Hematopoietic multipotent progenitor cell treated with erythropoietin and hydrocortisone succinate and interleukin-3 and kit ligand, for 6 days (in vitro differentiated cells): ENCODE measurements around the gene PPRC1.
"Not testable (repeated sequence)": the region's sequence is repeated elsewhere in the genome, so short reads cannot be mapped to it uniquely, and the experiment has no call there.

ENCODE experiments used
- DNase-seq: peaks from one replicate; pipeline ENCODE4 v3.0.0-alpha.2; 2015

Gene PPRC1

DNA sequence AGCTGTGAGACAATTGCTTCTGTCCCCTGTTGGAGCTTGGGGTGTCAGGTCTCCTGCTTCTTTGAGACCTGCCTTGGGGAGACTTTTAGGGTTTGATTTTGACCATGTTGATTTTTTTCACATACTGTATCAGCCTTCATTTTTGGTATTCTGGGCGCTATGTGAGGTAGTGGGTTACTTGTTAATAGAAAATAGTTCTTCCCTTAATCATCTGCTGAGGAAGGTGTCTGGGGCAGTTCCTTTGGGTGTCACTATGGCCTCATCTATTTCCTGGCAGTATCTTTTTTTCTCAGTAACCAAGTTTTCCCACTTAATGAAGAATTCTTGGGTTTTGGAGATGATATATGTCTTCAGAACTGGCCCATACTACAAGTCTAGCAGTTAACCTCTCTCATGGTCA, 14.7 kb downstream of the PPRC1 start:
- DNase-seq = no peak

DNA sequence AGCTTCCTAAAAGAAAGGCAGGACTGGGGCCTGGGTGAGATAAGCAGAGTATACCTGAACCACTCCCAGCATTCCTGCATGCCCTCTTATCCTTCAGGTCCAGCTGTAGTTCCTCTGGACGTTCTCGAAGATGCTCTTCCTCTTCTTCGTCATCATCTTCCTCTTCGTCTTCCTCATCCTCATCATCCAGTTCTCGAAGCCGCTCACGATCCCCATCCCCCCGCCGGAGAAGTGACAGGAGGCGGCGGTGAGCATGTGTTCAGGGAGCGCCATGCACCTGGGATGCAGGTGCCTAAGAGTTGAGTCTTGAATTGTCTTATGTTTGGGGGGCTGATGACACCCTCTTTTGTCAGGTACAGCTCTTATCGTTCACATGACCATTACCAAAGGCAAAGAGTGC, 15.4 kb downstream of the PPRC1 start:
- no peak for DNase-seq

DNA sequence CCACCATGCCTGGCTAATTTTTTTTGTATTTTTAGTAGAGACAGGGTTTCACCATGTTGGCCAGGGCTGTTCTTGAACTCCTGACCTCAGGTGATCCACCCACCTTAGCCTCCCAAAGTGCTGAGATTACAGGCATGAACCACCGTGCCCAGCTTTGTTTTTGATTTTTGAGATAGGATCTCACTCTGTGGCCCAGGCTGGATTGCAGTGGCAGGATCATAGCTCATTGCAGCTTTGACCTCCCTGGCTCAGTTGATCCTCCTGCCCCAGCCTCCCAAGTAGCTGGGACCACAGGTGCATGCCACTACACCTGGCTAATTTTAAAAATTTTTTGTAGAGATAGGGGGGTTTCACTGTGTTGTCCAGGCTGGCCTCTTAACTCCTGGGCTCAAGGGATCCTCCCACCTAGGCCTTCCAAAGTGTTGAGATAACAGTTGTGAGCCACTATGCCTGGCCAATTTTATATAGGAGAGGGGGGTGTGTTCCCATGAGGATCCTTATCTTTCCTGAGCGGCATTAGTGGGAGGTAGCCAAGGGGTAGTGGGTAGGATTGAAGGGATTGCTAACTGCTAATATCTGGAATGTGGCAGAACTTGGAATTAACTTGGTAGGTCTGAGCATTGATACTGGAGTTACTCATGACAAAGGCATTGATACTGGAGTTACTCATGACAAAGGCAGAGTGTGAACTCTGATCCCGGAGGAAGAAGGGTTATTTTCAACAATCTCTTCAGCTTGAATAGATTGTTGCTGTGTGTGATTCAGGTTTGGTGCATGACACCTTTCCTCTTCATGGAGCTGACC, 18.3 kb downstream of the PPRC1 start:
- DNase-seq = peak; percentile 29

DNA sequence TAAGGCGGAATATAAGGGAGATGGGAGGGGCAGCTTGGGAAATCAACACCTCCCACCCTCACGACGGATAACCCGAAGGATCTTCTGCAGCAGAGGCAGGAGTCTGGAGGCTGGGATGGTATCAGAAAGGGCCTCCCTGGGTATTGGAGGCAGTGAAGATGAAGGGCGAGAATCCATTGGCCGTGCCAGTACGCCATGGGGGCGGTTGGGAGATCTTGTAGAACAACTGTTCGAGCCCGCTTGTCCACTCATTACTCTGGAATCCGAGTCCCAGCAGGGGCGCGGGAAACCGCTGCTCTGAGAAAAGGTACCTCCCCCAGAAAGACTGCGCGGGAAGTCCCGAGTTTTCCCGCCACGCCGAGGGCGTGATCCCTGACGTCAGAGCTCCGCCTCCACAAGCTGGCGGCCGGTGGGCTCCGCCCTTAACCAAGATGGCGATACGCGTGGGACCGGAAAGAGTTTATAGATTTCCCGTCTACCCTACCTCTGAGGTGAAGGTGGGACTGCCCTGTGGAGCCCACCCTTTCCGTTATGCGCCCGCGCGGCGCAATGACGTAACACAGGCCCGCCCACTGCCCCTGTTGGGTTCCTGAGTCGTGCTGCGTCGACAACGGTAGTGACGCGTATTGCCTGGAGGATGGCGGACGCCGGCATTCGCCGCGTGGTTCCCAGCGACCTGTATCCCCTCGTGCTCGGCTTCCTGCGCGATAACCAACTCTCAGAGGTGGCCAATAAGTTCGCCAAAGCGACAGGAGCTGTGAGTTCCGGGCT, 19.1 kb downstream of the PPRC1 start, which contains the start of gene NOLC1:
Gene NOLC1 (plus strand): TSS at position 616 of the 771 bp plus-strand sequence. CDS start 22 bp downstream, at position 638.
- peak; percentile 99 for DNase-seq

DNA sequence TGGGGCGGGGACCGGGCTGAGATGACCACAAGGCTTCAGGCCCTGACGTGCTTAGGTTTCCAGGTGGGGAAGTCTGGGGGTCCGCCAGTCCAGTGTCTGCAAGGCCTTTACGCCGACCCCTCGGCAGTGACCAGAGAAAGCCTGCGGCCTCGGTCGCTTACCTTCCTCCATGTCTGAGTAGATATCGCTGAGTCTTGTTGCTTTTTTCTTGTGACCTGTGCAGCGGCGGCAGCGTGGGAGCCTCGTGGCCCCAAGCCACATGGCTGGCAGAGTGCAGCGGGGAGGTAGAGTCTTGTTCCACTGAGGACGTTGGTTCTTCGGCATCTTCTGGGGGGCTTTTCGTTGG, 19.7 kb downstream of the PPRC1 start:
- DNase-seq = peak; percentile 62

DNA sequence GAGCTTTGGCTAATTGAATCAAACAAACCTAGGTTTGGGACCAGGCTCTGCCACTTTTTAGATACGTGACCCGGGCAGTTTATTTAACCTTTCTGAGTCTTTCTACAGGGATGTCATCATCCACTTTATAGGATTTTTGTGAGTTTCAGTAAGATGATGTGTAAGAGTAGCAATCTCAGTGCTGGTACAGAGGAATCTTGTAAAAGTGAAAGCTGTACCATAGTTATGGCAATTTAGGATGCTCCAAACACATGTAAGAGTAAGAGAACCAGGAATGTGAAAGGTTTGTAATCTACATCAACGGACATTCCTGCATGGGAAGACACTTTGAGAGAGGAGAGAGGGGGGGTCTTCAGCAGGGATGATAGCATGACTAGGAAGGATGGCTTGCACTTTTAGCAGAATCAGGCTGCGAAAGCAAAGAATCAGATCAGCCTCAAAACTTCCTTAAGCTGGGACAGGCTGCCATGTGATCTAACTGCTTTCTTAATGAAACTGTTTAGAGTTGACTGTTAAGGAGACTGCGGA, 20.3 kb downstream of the PPRC1 start:
- peak; percentile 13 for DNase-seq

DNA sequence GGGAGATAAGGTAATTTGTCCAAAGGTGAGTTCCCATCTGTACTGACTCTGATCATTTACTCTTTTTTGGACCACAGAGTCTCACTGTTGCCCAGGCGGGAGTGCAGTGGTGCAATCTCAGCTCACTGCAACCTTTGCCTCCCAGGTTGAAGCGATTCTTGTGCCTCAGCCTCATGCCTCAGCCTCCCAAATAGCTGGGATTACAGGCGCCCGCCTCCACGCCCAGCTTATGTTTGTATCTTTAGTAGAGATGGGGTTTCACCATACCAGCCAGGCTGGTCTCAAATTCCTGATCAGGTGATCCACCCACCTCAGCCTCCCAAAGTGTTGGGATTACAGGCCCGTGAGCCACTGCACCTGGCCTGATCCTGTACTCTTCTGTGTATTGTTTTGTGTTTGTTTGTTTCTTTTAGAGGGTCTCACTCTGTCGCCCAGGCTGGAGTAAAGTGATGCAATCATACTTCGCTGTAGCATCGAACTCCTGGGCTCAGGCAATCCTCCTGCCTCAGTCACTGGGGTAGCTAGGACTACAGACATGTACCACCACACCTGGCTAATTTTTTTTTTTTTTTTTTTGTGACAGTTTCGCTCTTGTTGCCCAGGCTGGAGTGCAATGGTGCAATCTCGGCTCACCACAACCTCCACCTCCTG, 21.8 kb downstream of the PPRC1 start:
- no peak for DNase-seq

DNA sequence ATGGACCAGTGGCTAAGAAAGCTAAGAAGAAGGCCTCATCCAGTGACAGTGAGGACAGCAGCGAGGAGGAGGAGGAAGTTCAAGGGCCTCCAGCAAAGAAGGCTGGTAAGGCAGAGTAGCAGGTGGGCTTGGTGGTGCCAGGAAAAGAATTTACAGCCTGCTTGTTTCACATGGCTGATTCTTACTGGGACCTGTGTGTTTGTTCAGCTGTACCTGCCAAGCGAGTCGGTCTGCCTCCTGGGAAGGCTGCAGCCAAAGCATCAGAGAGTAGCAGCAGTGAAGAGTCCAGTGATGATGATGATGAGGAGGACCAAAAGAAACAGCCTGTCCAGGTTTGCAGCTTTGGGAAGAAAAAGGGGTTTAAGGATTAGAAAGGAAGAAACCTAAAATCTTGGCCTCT, 24.4 kb downstream of the PPRC1 start:
- DNase-seq = no peak

DNA sequence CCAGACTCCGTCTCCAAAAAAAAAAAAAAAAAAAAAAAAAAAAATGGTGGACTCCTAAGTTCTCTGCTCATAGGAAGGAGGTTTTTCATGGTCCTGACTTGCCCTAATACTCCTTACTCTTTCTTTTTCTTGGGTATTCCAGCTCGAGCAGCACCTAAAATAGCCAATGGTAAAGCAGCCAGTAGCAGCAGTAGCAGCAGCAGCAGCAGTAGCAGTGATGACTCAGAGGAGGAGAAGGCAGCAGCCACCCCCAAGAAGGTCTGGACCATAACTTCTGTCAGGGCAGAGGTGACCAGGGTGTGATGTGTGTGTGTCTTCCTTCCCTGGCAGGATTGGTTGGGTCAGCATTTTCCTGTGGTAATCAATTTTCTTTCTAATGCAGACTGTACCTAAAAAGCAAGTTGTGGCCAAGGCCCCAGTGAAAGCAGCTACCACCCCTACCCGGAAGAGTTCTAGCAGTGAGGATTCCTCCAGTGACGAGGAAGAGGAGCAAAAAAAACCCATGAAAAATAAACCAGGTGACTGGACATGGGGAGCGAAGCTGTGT, 26.3 kb downstream of the PPRC1 start:
- no peak for DNase-seq

DNA sequence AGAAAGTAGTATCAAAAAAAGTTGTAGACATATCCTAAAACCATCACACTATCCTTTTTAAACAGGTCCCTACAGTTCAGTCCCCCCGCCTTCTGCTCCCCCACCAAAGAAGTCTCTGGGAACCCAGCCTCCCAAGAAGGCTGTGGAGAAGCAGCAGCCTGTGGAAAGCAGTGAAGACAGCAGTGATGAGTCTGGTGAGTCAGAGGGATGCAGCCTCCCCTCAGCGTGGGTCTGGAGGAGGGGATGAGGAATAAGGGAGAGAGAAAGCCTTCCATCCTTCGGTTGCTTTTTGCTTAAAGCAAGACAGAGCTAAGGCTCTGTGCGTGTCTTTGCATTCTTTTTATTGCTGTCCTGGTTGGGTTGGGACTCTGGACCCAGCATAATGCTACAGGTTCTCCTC, 27.0 kb downstream of the PPRC1 start:
- no peak for DNase-seq

DNA sequence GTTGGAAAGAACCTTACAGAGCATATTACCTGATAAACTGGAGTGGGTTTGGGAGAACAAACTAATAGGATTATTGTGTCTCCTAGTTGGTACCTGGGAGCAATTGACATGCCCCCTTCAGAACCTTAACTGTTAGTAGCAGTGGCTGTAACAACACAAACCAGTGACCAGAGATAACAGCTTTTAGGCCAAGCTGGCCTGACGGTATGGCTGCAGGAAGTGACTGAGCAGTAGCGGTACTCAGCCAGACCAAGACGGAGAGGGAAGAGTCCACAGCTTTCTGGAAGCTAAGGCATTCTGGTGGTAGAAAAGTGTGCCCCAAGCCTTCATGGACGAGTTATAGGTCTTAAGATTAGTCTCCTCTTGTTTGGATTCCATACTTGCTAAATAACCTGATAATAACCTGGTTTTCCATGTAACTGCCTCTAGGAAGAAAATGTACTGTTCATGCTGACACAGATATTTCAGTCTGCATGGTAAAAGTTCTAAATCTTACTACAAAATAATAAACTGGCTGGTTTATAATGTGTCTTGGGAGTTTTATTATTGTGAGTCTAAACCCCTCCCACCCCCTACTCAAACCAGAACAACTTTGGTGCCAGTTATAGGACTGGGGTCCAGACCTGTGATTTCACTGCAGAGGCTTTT, 30.6 kb downstream of the PPRC1 start:
- DNase-seq = peak; percentile 18

DNA sequence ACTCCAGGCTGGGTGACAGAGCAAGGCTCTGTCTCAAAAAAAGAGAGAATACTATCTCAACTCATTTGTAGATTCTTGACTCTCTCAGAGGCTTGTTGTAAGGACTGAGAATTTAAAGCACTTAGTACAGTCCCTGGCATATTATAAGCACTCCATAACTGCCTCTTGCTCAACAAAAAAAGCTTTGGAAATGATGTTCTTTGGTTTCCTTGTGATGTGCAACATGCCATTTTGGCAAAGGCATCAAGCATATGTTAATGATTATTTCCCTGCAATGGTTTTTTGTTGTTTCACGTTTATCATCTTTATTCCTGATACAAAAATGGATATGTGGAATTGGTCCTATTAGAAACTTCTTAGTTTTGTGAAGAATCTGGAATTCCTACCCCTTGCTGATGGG, 35.0 kb downstream of the PPRC1 start:
- no peak for DNase-seq

DNA sequence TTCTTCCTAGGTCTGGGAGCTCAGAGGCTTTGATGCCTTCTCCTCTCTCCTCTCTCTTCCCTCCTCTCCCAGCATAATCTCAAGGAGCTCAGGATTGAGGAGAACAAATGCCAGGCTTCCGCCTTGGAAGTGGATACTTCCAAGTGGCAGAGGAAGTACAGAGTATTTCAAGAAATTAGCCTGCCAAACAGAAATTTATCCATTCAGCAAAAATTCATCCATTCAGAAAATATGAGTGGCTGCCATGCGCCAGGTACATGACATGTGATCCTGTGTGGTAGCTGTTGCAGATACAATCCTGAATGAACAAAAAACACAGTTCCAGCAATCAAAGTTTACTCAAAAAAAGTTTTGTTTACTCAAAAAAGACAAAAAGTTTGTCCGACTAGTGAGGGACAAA, 37.8 kb downstream of the PPRC1 start:
- DNase-seq = no peak

DNA sequence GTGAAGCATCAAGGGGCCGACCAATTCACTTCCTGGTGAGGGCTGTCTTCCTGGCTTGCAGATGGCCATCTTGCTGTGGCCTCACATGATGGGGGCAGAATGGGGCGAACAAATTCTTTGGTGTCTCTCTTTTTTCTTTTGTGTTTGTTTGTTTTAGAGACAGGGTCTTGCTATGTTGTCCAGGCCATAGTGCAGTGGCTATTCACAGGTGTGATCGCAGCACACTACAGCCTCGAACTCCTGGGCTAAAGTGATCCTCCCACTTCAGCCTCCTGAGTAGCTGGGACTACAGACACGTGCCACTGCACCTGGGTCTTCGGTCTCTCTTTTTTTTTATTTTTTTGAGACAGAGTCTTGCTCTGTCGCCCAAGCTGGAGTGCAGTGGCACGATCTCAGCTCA, 39.4 kb downstream of the PPRC1 start:
- no peak for DNase-seq

DNA sequence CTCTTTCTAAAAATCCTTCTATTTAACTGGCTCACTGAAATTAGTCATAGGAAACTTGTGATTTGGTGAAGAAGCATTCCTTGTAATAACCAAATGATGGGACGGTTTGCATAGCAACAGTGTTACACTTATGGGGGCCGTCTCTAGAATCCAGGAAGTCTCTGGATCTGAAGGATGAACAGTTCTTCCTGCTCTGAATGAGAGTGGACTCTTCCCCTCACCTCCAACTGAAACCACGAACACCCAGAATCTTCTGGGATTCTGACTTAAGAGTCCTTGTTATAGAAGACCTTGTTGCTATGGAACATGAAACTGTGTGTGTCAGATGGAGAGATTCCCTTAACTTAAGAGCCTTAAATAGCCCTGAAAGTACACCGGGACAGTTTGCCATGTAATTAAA, 42.6 kb downstream of the PPRC1 start:
- DNase-seq = no peak

DNA sequence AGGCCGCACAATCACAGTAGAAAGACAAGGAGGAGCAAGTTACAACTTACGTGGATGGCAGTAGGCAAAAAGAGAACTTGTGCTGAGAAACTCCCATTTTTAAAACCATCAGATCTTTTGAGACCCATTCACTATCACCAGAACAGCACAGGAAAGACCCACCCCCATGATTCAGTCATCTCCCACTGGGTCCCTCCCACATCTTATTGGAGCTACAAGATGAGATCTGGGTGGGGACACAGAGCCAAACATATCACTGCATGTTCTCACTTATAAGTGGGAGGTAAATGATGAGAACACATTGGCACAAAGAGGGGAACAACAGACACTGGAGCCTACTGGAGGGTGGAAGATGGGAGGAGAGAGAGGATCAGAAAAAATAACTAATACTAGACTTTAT, 51.8 kb downstream of the PPRC1 start:
- DNase-seq = no peak

DNA sequence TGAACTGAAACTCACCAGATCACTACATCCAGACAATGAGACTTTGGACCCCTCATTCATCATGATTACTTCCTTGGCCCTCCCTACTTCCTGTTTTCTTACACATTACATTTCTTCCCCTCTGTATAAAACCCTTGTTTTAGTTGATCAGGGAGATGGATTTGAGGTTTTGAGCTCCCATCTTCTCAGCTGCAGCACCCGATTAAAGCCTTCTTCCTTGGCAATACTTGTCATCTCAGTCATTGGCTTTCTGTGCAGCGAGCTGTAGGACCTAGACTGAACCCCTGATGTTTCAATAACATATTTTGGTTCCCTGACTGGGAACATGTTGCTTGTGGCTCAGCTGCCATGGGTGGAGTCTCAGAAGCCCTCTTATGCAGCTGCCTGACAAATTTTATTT, 52.4 kb downstream of the PPRC1 start:
- DNase-seq = no peak

DNA sequence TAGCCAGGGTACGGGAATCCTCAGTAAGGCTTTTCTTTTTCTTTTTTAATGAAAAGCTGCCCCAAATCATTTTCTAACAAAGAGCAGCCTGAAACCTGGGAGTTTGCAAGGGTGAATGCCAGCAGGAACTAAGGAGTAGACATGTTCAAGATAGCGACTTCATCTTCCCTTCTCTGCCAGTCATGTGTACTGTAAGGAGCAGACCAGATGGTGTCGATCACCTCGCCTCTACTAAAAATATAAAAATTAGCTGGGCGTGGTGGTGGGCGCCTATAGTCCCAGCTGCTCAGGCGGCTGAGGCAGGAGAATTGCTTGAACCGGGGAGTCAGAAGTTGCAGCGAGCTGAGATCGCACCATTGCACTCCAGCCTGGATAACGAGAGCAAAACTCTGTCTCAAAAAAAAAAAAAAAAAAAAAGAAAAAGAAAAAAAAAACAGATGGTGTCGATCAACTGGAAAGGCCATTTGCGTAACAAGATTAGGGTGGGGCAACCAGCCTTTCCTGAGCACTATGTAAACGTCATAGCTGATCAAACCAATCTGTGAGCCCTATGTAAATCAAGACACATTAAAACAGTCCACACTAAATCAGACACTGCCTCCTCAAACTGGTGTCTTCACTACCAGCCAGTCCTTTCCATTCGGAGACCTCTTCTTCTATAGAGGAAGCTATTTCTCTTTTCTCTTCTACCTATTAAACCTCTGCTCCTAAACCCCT, 53.1 kb downstream of the PPRC1 start:
- DNase-seq = no peak

DNA sequence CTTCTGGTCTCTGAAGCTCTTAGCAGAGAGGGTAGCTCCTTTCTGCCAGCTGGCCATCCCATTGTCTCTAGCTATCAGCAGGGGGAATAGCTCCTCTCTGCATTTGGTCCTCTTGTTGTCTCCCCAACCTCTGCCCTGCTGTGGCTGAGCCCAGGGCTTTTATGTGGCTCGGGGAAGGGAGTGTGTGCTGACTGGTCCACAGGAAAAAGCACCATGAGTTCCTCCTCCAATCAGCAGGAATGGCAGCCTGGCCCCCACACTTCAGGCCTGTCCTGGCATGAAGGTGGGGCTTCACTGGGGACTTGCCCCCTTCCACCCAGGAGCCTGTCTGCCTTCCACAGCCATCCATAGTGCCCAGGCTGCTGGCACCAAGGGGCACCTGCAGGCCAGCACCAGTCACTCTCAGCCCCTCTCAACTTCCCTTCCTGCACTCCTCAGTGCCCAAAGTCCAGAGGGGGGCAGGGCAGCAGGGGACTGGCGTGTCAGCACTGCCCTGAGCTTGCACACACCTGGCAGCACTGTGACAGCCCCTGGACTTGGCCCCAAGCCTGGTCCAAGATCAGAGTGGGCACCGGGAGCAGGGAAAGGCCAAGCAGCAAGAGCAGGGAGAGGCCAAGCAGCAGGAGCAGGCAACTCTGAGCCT, 55.6 kb downstream of the PPRC1 start:
- no peak for DNase-seq

DNA sequence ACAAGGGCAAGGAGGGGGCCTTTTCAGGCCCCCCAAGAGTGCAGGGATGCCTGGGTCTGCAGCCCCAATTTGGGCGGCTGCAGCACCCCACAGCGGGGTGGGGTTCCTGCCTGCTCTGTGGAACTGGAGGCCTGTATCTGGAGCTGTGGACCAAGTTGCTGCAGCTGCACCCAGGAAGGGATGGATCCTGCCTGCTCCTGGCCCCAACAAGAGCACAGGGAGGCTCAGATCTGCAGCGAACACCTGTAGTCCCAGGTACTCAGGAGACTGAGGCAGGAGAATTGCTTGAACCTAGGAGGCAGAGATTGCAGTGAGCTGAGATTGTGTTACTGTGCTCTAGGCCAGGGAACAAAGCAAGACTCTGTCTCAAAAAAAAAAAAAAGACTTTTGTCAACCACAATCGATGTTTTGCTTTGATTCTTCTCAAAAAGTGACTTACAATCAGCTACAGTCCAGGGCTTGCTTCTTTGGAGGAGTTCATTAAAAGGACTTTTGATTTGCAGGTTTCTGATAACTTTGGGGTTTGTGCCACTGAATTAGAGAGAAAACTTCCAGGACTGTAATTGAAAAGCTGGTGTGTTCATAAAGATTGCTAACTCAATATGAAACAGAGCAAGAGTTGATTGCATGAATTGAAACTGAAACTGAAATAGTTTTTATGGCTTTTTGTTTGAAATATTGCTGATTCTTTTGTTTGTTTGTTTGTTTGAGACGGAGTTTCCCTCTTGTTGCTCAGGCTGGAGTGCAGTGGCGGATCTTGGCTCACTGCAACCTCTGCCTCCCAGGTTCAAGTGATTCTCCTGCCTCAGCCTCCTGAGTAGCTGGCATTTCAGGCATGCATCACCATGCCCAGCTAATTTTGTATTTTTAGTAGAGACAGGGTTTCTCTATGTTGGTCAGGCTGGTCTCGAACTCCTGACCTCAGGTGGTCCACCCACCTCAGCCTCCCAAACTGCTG, 56.4 kb downstream of the PPRC1 start:
- not testable (repeated sequence) for DNase-seq
